Activated naive CD4-positive, alpha-beta T cell (primary cell): ENCODE results near the gene EIF2B5.
"Not testable (repeated sequence)": the region's sequence is repeated elsewhere in the genome, so short reads cannot be mapped to it uniquely, and the experiment has no call there.

Experiments used
- DNase-seq, 4 experiments: peaks; one replicate each; lab custom pipeline; 2025; lab: John Stamatoyannopoulos, UW

Gene EIF2B5

GRCh38 chr3:184135149-184135910 lies at the start of gene EIF2B5:
TSS of gene EIF2B5 (plus strand) at chr3:184135358. CDS start at chr3:184135386, 28 bp downstream.
- peak; percentile 66 to 77 (median 68) for DNase-seq

DNA sequence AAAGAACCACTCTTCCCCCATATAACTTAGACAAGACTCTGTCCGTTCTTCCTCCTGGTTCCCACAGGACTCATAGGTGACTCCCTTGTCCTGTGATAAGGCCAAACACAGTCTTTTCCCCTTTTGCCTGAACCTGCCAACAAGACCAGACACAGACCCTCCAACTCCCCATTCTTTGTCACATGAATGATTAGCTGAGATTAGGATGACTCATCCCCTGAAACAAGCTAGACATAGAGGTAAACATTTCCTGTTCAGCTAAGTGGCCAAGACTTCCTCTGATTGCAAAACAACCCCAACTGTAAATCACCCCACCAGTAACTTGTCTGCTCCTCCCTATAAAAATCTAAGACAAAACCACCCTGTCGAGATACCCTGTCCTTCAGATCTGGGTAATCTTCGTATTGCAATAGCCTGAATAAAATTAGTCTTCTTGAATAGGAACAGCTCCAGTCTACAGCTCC lies 49.7 kb upstream of the EIF2B5 start:
- DNase-seq, result no peak

DNA sequence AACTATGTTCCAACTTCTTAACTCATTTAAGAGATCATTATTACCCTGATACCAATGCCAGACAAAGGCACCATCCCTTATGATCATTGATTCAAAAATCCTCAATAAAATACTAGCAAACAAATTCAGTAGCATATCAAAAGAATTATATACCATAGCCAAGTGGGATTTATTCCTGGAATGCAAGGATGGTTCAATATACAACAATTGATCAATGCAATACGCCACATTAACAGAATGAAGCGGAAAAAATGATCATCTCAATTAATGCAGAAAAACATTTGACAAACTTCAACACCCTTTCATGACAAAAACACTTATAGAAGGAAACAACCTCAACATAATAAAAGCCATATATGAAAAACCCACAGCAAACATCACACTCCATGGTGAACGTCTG lies 43.0 kb upstream of the EIF2B5 start:
- no peak for DNase-seq

GRCh38 chr3:184096811-184097383 lies 38.3 kb upstream of the EIF2B5 start, which contains the start of gene HTR3E:
TSS of gene HTR3E (plus strand) at chr3:184097064. CDS start at chr3:184097530, 466 bp downstream.
- no peak for DNase-seq

GRCh38 chr3:184097556-184097955 lies 37.6 kb upstream of the EIF2B5 start:
- DNase-seq, result no peak

DNA sequence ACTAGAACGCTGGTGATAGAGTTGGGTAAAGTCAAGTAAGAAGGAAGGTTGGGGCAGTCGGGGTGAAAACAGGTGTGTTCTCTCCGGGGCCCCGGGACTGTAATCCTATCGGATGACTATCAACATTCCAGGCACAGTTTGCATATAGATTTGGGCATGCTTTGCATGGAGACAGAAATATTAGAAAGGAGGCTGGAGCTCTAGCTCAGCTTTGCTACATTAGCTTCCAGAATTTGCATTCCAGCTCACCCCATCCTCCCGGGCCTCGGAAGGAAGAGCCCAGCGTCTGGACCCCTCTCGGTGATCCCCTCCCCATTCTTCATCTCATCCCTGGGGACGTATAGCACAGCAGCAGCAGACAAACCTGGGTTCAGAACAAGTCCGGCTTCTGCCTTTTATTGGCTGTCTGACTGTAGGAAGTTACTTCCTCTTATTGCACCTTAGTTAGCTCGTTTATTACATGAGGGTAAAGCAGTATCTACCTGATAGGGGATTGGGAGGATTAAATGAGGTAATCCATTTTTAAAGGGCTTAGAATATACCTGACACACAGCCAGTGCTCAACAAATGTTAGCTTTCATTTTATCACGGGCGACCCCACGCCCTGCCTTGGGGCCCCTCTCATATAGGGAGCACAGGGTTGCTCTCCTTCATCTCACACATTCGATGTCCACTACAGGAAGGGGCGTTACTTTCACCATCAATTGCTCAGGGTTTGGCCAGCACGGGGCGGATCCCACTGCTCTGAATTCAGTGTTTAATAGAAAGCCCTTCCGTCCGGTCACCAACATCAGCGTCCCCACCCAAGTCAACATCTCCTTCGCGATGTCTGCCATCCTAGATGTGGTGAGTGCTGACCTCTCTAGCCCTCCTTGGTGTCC lies 35.1 kb upstream of the EIF2B5 start:
- no peak for DNase-seq

- no peak for DNase-seq
These were observed 24.8 kb upstream of the EIF2B5 start for GRCh38 chr3:184110316-184110725.

GRCh38 chr3:184116017-184116416 lies 19.1 kb upstream of the EIF2B5 start:
- no peak for DNase-seq

- no peak for DNase-seq
These were observed 17.5 kb upstream of the EIF2B5 start for GRCh38 chr3:184117636-184118035.

- DNase-seq, result not testable (repeated sequence)
These were observed 14.1 kb upstream of the EIF2B5 start for GRCh38 chr3:184121031-184121430.

DNA sequence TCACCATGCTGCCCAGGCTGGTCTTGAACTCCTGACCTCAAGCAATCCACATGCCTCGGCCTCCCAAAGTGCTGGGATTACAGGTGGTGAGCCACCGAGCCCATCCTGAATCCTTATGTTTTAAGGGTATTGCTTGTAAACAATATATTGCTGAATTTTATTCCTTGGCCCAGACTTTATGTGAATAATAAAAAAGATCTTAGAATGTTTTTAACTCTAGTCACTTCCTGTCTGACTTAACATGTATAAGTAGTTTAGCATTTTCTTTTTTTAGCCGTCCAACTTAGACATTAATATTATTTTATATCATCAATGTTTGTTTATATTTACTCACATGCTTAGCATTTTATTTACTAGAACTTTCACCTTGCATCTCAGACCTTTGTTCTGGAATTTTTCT lies 9.2 kb upstream of the EIF2B5 start:
- DNase-seq, result no peak

GRCh38 chr3:184129012-184129411 lies 6.1 kb upstream of the EIF2B5 start:
- DNase-seq, result no peak

DNA sequence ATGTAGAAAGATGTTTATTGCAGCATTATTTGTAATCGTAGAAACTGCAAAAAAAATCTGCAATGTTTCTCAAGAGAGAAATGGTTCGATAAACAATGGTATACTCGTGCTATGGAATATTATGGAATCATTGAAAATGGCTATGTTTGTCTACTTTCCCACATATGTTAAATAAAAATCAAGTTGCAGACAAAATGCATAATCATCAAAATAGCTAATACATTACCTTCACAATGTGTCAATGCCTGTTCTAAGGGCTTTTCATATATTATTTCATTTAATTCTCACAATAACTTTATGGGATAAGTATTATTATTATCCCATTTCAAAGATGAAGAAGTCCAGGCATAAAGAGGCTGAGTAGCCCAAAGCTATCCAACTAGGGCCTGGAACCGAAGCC lies 2.2 kb upstream of the EIF2B5 start:
- no peak for DNase-seq

- peak in 2 of 4 experiments; percentile 21 to 22 for DNase-seq
These were observed 1.1 kb upstream of the EIF2B5 start for GRCh38 chr3:184133840-184134745.

- DNase-seq, result no peak
These were observed 411 bp upstream of the EIF2B5 start for GRCh38 chr3:184134746-184135148.

DNA sequence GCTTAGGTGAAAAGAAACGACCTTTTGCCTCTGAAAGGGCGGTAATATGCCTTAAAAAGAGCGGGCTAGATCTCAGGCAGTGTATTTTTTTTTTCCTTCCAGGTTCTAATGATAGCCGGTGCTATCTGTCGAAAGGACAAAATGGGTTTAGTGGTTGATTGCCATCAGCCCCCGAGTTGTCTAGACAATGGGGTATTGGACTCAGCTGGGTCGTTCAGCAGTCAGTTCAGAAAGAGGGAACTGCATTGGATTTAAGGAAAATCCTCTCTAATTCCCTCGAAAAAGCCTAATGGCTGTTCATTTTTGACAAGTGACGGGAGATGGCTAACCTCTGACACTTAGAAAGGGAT lies 728 bp downstream of the EIF2B5 start:
- no peak for DNase-seq

GRCh38 chr3:184140436-184140835 lies 5.3 kb downstream of the EIF2B5 start:
- no peak for DNase-seq

DNA sequence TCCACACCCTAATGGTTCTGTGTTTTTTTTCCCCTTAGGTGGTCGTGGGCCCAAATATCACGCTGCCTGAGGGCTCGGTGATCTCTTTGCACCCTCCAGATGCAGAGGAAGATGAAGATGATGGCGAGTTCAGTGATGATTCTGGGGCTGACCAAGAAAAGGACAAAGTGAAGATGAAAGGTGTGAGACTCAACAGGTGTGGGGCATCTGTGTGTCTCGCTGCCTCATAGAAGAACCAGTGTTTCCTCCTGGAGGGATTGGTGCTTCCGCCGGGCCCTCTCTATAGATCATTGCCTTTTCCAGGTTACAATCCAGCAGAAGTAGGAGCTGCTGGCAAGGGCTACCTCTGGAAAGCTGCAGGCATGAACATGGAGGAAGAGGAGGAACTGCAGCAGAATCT lies 7.0 kb downstream of the EIF2B5 start:
- no peak for DNase-seq

DNA sequence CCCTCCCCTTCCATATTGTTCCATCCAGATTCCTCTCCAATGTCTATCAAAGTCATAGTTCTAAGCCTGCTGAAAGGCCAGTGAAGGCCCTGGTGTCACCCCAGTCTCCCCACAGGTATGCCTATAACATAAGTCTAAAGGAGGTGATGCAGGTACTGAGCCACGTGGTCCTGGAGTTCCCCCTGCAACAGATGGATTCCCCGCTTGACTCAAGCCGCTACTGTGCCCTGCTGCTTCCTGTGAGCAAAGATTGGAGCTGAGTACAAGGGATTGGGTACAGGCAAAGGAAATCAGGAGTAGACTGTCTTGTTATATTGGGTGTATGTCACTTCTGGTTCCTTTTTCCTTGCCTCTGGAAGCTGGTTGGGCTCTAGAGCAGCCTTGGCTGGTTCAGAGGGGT lies 8.2 kb downstream of the EIF2B5 start:
- no peak for DNase-seq

DNA sequence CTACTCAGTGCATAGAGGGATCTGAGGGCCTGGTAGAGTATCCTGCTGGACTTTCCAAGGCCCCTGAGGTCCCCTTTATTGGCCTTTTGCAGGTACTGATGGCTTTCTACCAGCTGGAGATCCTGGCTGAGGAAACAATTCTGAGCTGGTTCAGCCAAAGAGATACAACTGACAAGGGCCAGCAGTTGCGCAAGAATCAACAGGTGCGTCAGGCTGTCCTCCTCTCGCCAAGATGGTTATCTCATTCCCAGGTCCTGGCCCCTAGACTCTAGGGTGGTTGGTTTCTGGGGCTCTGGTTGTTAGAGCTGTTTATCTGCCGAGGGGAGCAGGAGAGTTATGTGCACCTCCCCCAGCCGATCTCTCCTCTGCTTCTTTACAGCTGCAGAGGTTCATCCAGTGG lies 9.3 kb downstream of the EIF2B5 start:
- DNase-seq, result no peak

GRCh38 chr3:184145111-184145524 lies 10.0 kb downstream of the EIF2B5 start:
- DNase-seq, result peak in 1 of 4 experiments; percentile 11
